ENCODE results near the gene CDH13.

Gene CDH13

DNA sequence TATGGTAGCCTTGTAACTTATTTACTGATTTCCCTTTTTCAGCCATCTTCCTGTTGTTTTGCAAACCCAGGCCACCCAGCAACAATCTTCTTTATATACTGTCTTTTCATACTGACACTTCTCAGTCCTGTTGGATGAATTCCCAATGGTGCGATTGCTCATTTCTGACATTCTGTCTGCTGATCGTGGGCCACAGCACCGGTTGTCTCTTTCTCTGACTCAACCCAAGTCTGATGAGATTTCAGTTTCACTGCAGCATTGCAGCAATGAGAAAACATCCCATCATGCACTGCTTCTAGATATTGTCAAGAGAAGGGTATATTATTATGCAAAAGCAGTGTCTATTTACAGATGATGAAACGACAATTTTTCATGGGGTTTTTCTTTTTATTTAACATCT, 831.8 kb downstream of the CDH13 start:
- no peak for DNase-seq (ENCODE audit: low read depth in 2 of 3, low spot score in 2 of 3)

DNA sequence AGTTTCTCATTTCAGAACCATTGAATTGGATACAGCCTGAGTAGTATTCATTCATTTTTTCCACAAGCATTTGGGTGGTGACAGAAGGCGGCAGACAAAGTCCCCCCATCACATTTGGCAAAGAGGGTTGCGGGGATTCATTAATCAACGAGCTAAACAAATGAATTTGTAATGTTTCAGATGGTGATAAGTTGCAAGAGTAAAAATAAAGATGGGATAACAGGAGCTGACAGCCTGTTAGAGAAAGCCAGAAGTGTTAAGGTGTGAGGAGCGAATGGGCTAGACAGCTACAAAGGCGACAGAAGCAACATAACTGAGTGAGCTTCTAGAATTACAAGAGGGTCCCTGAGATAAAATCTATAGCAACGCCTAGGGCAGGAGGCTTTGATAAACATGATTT, 838.2 kb downstream of the CDH13 start:
- no peak for DNase-seq (ENCODE audit: low read depth in 2 of 3, low spot score in 2 of 3)

- DNase-seq (ENCODE audit: low read depth in 2 of 3, low spot score in 2 of 3), result no peak
Observed at GRCh38 chr16:83470416-83470815, 843.6 kb downstream of the CDH13 start.

- DNase-seq (ENCODE audit: low read depth in 2 of 3, low spot score in 2 of 3), result no peak
Observed at GRCh38 chr16:83472776-83473501, 846.2 kb downstream of the CDH13 start.

DNA sequence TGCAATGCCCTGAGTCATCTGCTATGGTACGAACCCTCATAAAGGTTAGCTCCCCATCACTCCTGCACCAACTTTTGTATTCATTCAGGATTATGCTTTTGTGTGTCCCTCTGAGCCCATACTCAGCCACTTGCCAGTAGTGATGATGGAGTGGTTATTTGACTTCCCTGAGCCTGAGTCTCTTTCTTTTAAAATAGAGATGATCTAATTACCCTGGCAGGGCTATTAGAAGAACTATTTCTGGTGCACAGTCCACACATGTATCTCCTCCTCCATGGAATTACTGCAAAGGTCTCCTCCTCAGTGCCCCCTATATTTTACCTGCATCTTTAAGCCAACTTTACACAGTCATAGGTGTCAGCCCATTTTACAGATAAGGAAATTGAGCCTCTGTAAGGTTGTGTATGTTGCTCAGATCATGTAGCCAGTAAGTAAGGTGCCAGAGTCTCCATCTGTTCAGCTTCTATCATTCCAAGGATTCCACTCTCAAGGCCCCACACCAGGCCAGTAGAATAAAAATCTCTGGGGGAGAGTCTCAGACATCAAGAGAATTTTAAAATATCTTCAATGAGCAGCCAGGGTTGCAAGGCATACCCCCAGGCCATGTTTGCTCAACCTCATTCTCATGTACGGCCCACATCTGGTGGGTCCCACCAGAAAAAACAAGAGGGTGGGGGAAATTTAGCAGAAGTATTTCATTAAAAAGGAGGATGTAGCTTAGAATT, 847.3 kb downstream of the CDH13 start:
- no peak for DNase-seq (ENCODE audit: low read depth in 2 of 3, low spot score in 2 of 3)

DNA sequence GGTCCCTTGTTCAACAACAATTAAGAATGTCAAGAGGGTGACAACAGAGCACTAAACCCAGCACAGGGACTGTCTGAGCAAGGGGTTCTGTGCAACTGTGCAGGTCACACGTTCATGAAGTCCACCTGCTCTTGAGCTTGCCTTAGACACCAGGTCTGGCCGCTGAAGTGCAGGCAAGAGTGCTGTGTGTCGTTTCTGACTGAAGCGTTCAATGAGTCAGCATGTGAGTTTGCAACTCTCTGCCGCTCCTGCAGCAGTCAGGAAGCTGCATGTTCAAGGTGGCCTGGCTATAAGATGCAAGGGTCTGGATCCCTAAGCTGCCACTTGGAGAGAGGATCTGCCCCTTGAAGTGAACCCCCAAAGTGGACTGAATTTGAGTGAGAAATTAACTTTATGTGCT, 848.3 kb downstream of the CDH13 start:
- DNase-seq (ENCODE audit: low read depth in 2 of 3, low spot score in 2 of 3), result no peak

GRCh38 chr16:83481589-83481988, 854.8 kb downstream of the CDH13 start:
- DNase-seq (ENCODE audit: low read depth in 2 of 3, low spot score in 2 of 3), result no peak

- DNase-seq (ENCODE audit: low read depth in 2 of 3, low spot score in 2 of 3), result no peak
Observed at GRCh38 chr16:83482545-83483162, 855.9 kb downstream of the CDH13 start.

- no peak for DNase-seq (ENCODE audit: low read depth in 2 of 3, low spot score in 2 of 3)
Observed at GRCh38 chr16:83490073-83490472, 863.3 kb downstream of the CDH13 start.

DNA sequence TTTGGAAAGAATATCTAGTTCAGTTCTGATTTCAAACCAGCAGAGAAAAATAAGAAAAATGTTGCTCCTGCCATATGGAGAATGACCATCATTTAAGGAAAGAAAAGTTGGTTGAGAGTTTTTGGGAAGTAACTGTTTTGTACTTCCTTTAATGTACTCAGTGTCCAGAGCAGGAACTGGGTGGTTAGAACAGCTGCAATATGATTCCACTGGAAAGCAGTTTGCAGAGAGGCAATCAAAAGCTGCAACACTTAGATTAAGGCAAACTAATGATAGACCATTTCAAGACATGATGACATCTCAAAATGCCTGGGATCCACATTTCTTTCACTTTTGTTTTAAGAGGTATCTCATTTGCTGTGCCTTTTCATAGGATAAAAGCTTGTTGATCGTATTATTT, 867.7 kb downstream of the CDH13 start:
- DNase-seq (ENCODE audit: low read depth in 2 of 3, low spot score in 2 of 3), result no peak

- DNase-seq (ENCODE audit: low read depth in 2 of 3, low spot score in 2 of 3), result no peak
Observed at GRCh38 chr16:83501481-83501880, 874.7 kb downstream of the CDH13 start.

- no peak for DNase-seq (ENCODE audit: low read depth in 2 of 3, low spot score in 2 of 3)
Observed at GRCh38 chr16:83508295-83508694, 881.5 kb downstream of the CDH13 start.

GRCh38 chr16:83509316-83509715, 882.5 kb downstream of the CDH13 start:
- no peak for DNase-seq (ENCODE audit: low read depth in 2 of 3, low spot score in 2 of 3)

DNA sequence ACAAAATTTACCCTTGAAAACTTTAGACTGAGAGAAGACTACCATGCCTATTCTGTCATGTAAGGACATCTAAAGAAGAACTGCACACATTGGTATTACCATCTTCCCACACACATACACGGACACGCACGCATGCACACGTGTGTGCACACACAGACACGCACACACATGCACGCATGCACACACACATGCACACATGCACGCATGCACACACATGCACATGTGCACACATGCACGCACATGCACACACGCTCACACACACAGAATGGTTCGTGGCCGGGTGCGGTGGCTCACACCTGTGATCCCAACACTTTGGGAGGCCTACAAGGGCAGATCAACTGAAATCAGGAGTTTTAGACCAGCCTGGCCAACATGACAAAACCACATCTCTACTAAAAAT, 884.1 kb downstream of the CDH13 start:
- no peak for DNase-seq (ENCODE audit: low read depth in 2 of 3, low spot score in 2 of 3)

GRCh38 chr16:83513008-83513755, 886.4 kb downstream of the CDH13 start:
- no peak for DNase-seq (ENCODE audit: low read depth in 2 of 3, low spot score in 2 of 3)

GRCh38 chr16:83515395-83515794, 888.6 kb downstream of the CDH13 start:
- no peak for DNase-seq (ENCODE audit: low read depth in 2 of 3, low spot score in 2 of 3)

DNA sequence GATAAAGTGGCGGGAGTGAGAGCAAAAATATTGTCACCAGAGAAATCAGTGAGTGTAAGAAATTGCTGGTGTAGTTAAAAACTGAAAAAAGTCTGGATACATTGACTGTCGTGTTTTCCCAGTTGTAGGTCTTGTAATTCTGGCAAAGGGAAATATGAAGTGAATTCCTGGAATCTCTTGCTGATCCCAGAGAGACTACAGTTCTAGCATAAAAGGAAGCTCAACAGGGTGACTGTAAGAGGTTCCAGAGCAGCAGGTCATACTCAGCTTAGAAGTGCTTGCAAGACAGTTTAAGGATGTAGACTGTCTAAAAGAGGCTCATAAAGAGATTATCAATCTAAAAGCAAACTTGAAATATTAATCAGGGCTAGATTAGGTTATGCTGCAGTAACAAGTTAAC, 890.2 kb downstream of the CDH13 start:
- DNase-seq (ENCODE audit: low read depth in 2 of 3, low spot score in 2 of 3), result no peak

GRCh38 chr16:83517398-83517797, 890.6 kb downstream of the CDH13 start:
- DNase-seq (ENCODE audit: low read depth in 2 of 3, low spot score in 2 of 3), result no peak

- DNase-seq (ENCODE audit: low read depth in 2 of 3, low spot score in 2 of 3), result no peak
Observed at GRCh38 chr16:83520596-83520995, 893.8 kb downstream of the CDH13 start.

- DNase-seq (ENCODE audit: low read depth in 2 of 3, low spot score in 2 of 3), result no peak
Observed at GRCh38 chr16:83530293-83530692, 903.5 kb downstream of the CDH13 start.

- no peak for DNase-seq (ENCODE audit: low read depth in 2 of 3, low spot score in 2 of 3)
Observed at GRCh38 chr16:83532634-83533033, 905.9 kb downstream of the CDH13 start.

DNA sequence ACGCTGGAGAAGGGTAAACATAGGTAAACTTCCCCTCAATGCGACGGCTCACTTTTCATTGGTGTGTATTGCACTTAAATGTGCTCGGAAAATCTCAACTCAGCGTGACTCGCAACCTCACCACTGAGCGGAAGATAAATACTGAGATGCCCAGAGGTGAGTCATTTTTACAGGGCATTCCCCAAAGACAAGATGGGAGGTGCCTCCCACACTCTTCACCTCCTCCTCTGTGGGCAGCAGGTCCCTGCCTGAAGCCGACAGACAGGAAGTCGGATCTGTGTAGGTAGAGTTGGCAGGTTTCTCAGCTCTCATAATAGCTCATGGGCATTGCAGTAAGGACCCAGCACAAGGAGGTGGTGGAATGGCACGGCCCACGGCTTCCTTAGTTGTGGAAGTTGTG, 906.4 kb downstream of the CDH13 start:
- no peak for DNase-seq (ENCODE audit: low read depth in 2 of 3, low spot score in 2 of 3)

Measured in activated CD8-positive, alpha-beta memory T cell treated with anti-CD3 and anti-CD28 coated beads for 48 hours (primary cell).